MM.1S (cell line): Measurements from ENCODE around the gene UBP1.

Experiments
- DNase-seq: peaks from one replicate; pipeline ENCODE4 v3.0.0-alpha.2; 2015
- H2AFZ ChIP-seq: fragments of 300-600 bp; sonication (generic); 2 replicates; pipeline ENCODE4 v1.6.0; 2016; ENCODE audit warnings: antibody characterized with exemption, low read length
- H3F3A ChIP-seq: fragments of 300-600 bp; sonication (generic); 2 replicates; pipeline ENCODE4 v1.6.1; 2016; ENCODE audit warnings: mild to moderate bottlenecking, antibody characterized with exemption, low read length, moderate library complexity, mixed read lengths; ENCODE audit not compliant: insufficient read depth
- H3K27ac ChIP-seq: fragments of 300-600 bp; sonication (generic); 2 replicates; pipeline ENCODE4 v1.5.1; 2016; ENCODE audit warnings: mild to moderate bottlenecking, low read length
- H3K27me3 ChIP-seq: fragments of 300-600 bp; sonication (generic); replicated peaks from 2 replicates; pipeline ENCODE4 v1.6.0; 2016; ENCODE audit warnings: low read length; ENCODE audit not compliant: insufficient read depth
- H3K36me3 ChIP-seq: fragments of 300-600 bp; sonication (generic); replicated peaks from 2 replicates; pipeline ENCODE4 v1.6.1; 2016; ENCODE audit warnings: mild to moderate bottlenecking, low read length, mixed read lengths; ENCODE audit not compliant: insufficient read depth
- H3K4me1 ChIP-seq: fragments of 300-600 bp; sonication (generic); 2 replicates; pipeline ENCODE4 v1.6.1; 2016; ENCODE audit warnings: low read length, mixed read lengths
- H3K4me2 ChIP-seq: fragments of 300-600 bp; sonication (generic); 2 replicates; pipeline ENCODE4 v1.6.0; 2016; ENCODE audit warnings: low read depth, low read length
- H3K4me3 ChIP-seq: fragments of 300-600 bp; sonication (generic); 2 replicates; pipeline ENCODE4 v1.5.1; 2016; ENCODE audit warnings: low read length, mixed read lengths
- H3K79me2 ChIP-seq: fragments of 300-600 bp; sonication (generic); 2 replicates; pipeline ENCODE4 v1.6.1; 2016; ENCODE audit warnings: mixed run types, low read length, mixed read lengths
- H3K9ac ChIP-seq: fragments of 300-600 bp; sonication (generic); 2 replicates; pipeline ENCODE4 v1.6.1; 2016; ENCODE audit warnings: low read length, mixed read lengths
- H3K9me2 ChIP-seq: fragments of 300-600 bp; sonication (generic); replicated peaks from 2 replicates; pipeline ENCODE4 v1.6.1; 2016; ENCODE audit warnings: mild to moderate bottlenecking, low read length, mixed read lengths; ENCODE audit not compliant: insufficient read depth
- H3K9me3 ChIP-seq: fragments of 300-600 bp; sonication (generic); replicated peaks from 2 replicates; pipeline ENCODE4 v1.6.1; 2016; ENCODE audit warnings: mild to moderate bottlenecking, low read length, mixed read lengths; ENCODE audit not compliant: insufficient read depth
- H4K20me1 ChIP-seq: fragments of 300-600 bp; sonication (generic); 2 replicates; pipeline ENCODE4 v1.6.1; 2016; ENCODE audit warnings: mild to moderate bottlenecking, low read length, moderate library complexity, mixed read lengths; ENCODE audit not compliant: insufficient read depth
- CTCF ChIP-seq: fragments of 300-600 bp; sonication (generic); IDR thresholded peaks from 2 replicates; pipeline ENCODE4 v1.5.1; 2016; ENCODE audit warnings: antibody characterized with exemption, low read length, mixed read lengths
- EZH2 ChIP-seq: fragments of 300-600 bp; sonication (generic); optimal IDR thresholded peaks from 2 replicates; pipeline ENCODE3; 2017; ENCODE audit warnings: low read depth, mild to moderate bottlenecking, antibody characterized with exemption, low read length, mixed read lengths
- EZH2phosphoT487 ChIP-seq: fragments of 300-600 bp; sonication (generic); IDR thresholded peaks from 2 replicates; pipeline ENCODE4 v1.6.1; 2018; ENCODE audit warnings: antibody characterized with exemption, low read length

The UBP1 gene

GRCh38 chr3:33383951-33384350 lies 56.3 kb downstream of the UBP1 start:
- no peak overlapping the region for H3K27ac ChIP-seq
- DNase-seq: no peak
- no peak overlapping the region for H3K4me3 ChIP-seq
- H3K9me3 ChIP-seq: no peaks in the 10 kb centered on the region
- H4K20me1 ChIP-seq: no peaks in the 10 kb centered on the region
- H3K4me1 ChIP-seq: no peaks in the 10 kb centered on the region
- H3K36me3 ChIP-seq: no peaks in the 10 kb centered on the region
- H3K9me2 ChIP-seq: no peaks in the 10 kb centered on the region
- H3F3A ChIP-seq: no peaks in the 10 kb centered on the region
- TF ChIP-seq EZH2phosphoT487 (no peak), CTCF (no peak), EZH2 (no peak)
- no peaks in the 10 kb centered on the region for H3K27me3 ChIP-seq
- no peak overlapping the region for H3K4me2 ChIP-seq
- no peak overlapping the region for H2AFZ ChIP-seq
- no peaks in the 10 kb centered on the region for H3K79me2 ChIP-seq
- H3K9ac ChIP-seq: no peak overlapping the region

GRCh38 chr3:33380653-33381052 lies 59.6 kb downstream of the UBP1 start:
- Histone ChIP-seq H3K4me3 (no peak overlapping the region), H3K9ac (no peak overlapping the region), H3K27me3 (no peaks in the 10 kb centered on the region), H3K9me2 (no peaks in the 10 kb centered on the region), H3K36me3 (no peaks in the 10 kb centered on the region), H3K4me2 (no peak overlapping the region), H2AFZ (no peak overlapping the region), H3K27ac (no peak overlapping the region), H3K79me2 (no peaks in the 10 kb centered on the region), H3F3A (no peaks in the 10 kb centered on the region), H3K9me3 (no peaks in the 10 kb centered on the region), H4K20me1 (no peaks in the 10 kb centered on the region), H3K4me1 (no peaks in the 10 kb centered on the region)
- no peak for DNase-seq
- TF ChIP-seq EZH2 (no peak), CTCF (no peak), EZH2phosphoT487 (no peak)

- Histone ChIP-seq H3K27ac (no peak overlapping the region), H3F3A (no peaks in the 10 kb centered on the region; the same call in 1 of the 2 replicates), H3K4me3 (no peak overlapping the region)
Observed at GRCh38 chr3:33377931-33378330, 62.3 kb downstream of the UBP1 start.

More at GRCh38 chr3:33377931-33378330, 62.3 kb downstream of the UBP1 start:
- H3K79me2 ChIP-seq: no peaks in the 10 kb centered on the region
- DNase-seq: no peak
- no peaks in the 10 kb centered on the region for H3K27me3 ChIP-seq
- no peaks in the 10 kb centered on the region for H3K9me2 ChIP-seq
- H2AFZ ChIP-seq: no peak overlapping the region
- no peak overlapping the region for H3K4me2 ChIP-seq
- H3K9ac ChIP-seq: no peak overlapping the region
- H3K4me1 ChIP-seq: no peaks in the 10 kb centered on the region
- no peaks in the 10 kb centered on the region for H3K36me3 ChIP-seq
- H3K9me3 ChIP-seq: no peaks in the 10 kb centered on the region
- H4K20me1 ChIP-seq: no peaks in the 10 kb centered on the region
- no peak for TF ChIP-seq CTCF
- TF ChIP-seq EZH2phosphoT487: no peak
- TF ChIP-seq EZH2: no peak
